A549 (cell line): Measurements from ENCODE around the gene THBD. TPM values are rescaled to one million over a fixed set of nuclear protein-coding genes. Genes with fewer than 3 reads are reported as not detected.
A peak's percentile ranks its signal among the peaks of the same experiment; 100 is the strongest.

Experiments
- ATAC-seq, 2 experiments: fragments of 200-7000 bp in 1 of 2; fragments of >200 bp in 1 of 2; cut with Nextera tagmentation in 1 of 2; cut with Tn5 transposase in 1 of 2; 3 replicates each; pipeline versions ENCODE4 v1.8.0 to v1.9.1; 2018 to 2020; ENCODE audit warnings: mild to moderate bottlenecking in 1 of 2, moderate library complexity in 1 of 2
- CTCF ChIA-PET: fragments of 300-600 bp; sonication (Branson Sonifier 250); formaldehyde crosslinking; extraction: SDS; loops from one replicate; lab custom pipeline; 2021; ENCODE audit warnings: antibody characterized with exemption, inconsistent platforms; lab: Yijun Ruan, JAX
- POLR2A ChIA-PET: fragments of 350-600 bp; formaldehyde crosslinking; extraction: SDS; loops from one replicate; lab custom pipeline; 2021; ENCODE audit warnings: antibody characterized with exemption, inconsistent platforms; lab: Yijun Ruan, JAX
- DNase-seq, 2 experiments: peaks; one replicate each; pipeline versions ENCODE4 v3.0.0 to v3.0.0-alpha.2; 2011 to 2016; ENCODE audit warnings: low read depth in 1 of 2, low spot score in 1 of 2
- FAIRE-seq: peaks from 2 replicates; lab custom pipeline; 2011; peaks lifted over from hg19 to GRCh38; lab: Jason Lieb, UNC
- H3K27ac ChIP-seq, 2 experiments: fragments of >200 bp; sonication (Bioruptor Twin); formaldehyde crosslinking; 3 replicates each; pipeline ENCODE4 v1.5.1; 2016 to 2017
- H3K4me1 ChIP-seq: fragments of >200 bp; sonication (Bioruptor Twin); formaldehyde crosslinking; 3 replicates; pipeline ENCODE4 v1.6.1; 2016
- H3K4me2 ChIP-seq: fragments of >200 bp; sonication (Bioruptor Twin); formaldehyde crosslinking; 3 replicates; pipeline ENCODE4 v1.6.1; 2016
- H3K4me3 ChIP-seq: fragments of >200 bp; sonication (Bioruptor Twin); formaldehyde crosslinking; 3 replicates; pipeline ENCODE4 v1.5.1; 2016
- H3K9me3 ChIP-seq: fragments of >200 bp; sonication (Bioruptor Twin); formaldehyde crosslinking; 3 replicates; pipeline ENCODE4 v1.6.1; 2016
- BHLHE40 ChIP-seq: IDR thresholded peaks from 2 replicates; pipeline ENCODE4 v1.6.1; 2012; ENCODE audit warnings: low read depth, low read length, inconsistent platforms
- CEBPB ChIP-seq, 2 experiments: fragments of >200 bp in 1 of 2; sonication (Bioruptor Twin) in 1 of 2; formaldehyde crosslinking in 1 of 2; IDR thresholded peaks; 2 replicates each; pipeline ENCODE4 v1.6.1; 2012 to 2016
- CHD4 ChIP-seq: fragments of 200-600 bp; sonication (generic); IDR thresholded peaks from 2 replicates; pipeline ENCODE4 v1.6.1; 2016; ENCODE audit warnings: antibody characterized with exemption, mild to moderate bottlenecking, borderline replicate concordance
- E2F6 ChIP-seq: IDR thresholded peaks from 2 replicates; pipeline ENCODE4 v1.6.1; 2012; ENCODE audit warnings: low read depth, borderline replicate concordance
- EHF ChIP-seq: fragments of 250-450 bp; sonication (Bioruptor Pico); IDR thresholded peaks from 2 replicates; pipeline ENCODE4 v1.5.0; 2020; ENCODE audit warnings: mild to moderate bottlenecking
- EHMT2 ChIP-seq: fragments of 200-600 bp; sonication (generic); IDR thresholded peaks from 2 replicates; pipeline ENCODE4 v1.6.1; 2016; ENCODE audit warnings: antibody characterized with exemption, low read depth, mild to moderate bottlenecking, moderate library complexity
- EP300 ChIP-seq, 2 experiments: fragments of >200 bp; sonication (Bioruptor Twin); formaldehyde crosslinking; IDR thresholded peaks; 2 replicates in 1 of 2; 3 replicates in 1 of 2; pipeline ENCODE4 v1.6.1; 2016 to 2017
- FOSL2 ChIP-seq, 2 experiments: fragments of 450-650 bp in 1 of 2; fragments of >200 bp in 1 of 2; sonication (Bioruptor Twin) in 1 of 2; formaldehyde crosslinking; IDR thresholded peaks; 2 replicates each; pipeline versions ENCODE4 v1.5.0 to v1.6.1; 2016 to 2020; ENCODE audit warnings: mild to moderate bottlenecking in 1 of 2, moderate library complexity in 1 of 2
- GATA3 ChIP-seq: IDR thresholded peaks from 2 replicates; pipeline ENCODE4 v1.6.1; 2012; ENCODE audit warnings: borderline replicate concordance
- JUN ChIP-seq, 2 experiments: fragments of >200 bp; sonication (Bioruptor Twin); formaldehyde crosslinking; IDR thresholded peaks; 2 replicates in 1 of 2; 3 replicates in 1 of 2; pipeline ENCODE4 v1.6.1; 2016 to 2017
- JUNB ChIP-seq: fragments of >200 bp; sonication (Bioruptor Twin); formaldehyde crosslinking; IDR thresholded peaks from 2 replicates; pipeline ENCODE4 v1.6.1; 2016
- KDM5A ChIP-seq: fragments of 200-600 bp; sonication (generic); IDR thresholded peaks from 2 replicates; pipeline ENCODE4 v1.6.1; 2016; ENCODE audit warnings: antibody characterized with exemption, mild to moderate bottlenecking
- MAFK ChIP-seq: fragments of 450-650 bp; IDR thresholded peaks from 2 replicates; pipeline ENCODE4 v1.6.1; 2014; ENCODE audit not compliant: partially characterized antibody
- MAX ChIP-seq: IDR thresholded peaks from 2 replicates; pipeline ENCODE4 v1.6.1; 2012
- MAZ ChIP-seq: fragments of 150-350 bp; IDR thresholded peaks from 2 replicates; pipeline ENCODE4 v1.6.1; 2014; ENCODE audit warnings: antibody characterized with exemption, low read depth, low read length, borderline replicate concordance
- NFE2L2 ChIP-seq: fragments of 150-350 bp; conservative IDR thresholded peaks from 2 replicates; pipeline ENCODE4 v1.6.1; 2014; ENCODE audit warnings: low read length
- PHF8 ChIP-seq: fragments of 200-600 bp; sonication (generic); IDR thresholded peaks from 2 replicates; pipeline ENCODE4 v1.6.1; 2016; ENCODE audit warnings: low read depth, mild to moderate bottlenecking, antibody characterized with exemption, moderate library complexity, borderline replicate concordance
- POLR2A ChIP-seq: IDR thresholded peaks from 2 replicates; pipeline ENCODE4 v1.6.1; 2012; ENCODE audit warnings: mild to moderate bottlenecking, low read length
- RAD21 ChIP-seq, 2 experiments: fragments of >200 bp in 1 of 2; sonication (Bioruptor Twin) in 1 of 2; formaldehyde crosslinking in 1 of 2; IDR thresholded peaks in 1 of 2; conservative IDR thresholded peaks in 1 of 2; 2 replicates in 1 of 2; 3 replicates in 1 of 2; pipeline ENCODE4 v1.6.1; 2012 to 2018; ENCODE audit warnings: inconsistent platforms in 1 of 2
- REST ChIP-seq: fragments of 200-600 bp; sonication (generic); IDR thresholded peaks from 2 replicates; pipeline ENCODE4 v1.6.1; 2016; ENCODE audit warnings: antibody characterized with exemption, mild to moderate bottlenecking, moderate library complexity
- RNF2 ChIP-seq: fragments of 200-600 bp; sonication (generic); IDR thresholded peaks from 2 replicates; pipeline ENCODE4 v1.6.1; 2016; ENCODE audit warnings: low read depth, mild to moderate bottlenecking, antibody characterized with exemption, moderate library complexity, borderline replicate concordance
- TP53 ChIP-seq: fragments of 250-450 bp; sonication (Bioruptor Pico); IDR thresholded peaks from 2 replicates; pipeline ENCODE4 v1.5.0; 2021; ENCODE audit warnings: mild to moderate bottlenecking, moderate library complexity
- ZNF302 ChIP-seq: fragments of 250-450 bp; sonication (Bioruptor Pico); IDR thresholded peaks from 2 replicates; pipeline ENCODE4 v1.9.0; 2021; ENCODE audit warnings: inconsistent platforms, mild to moderate bottlenecking, moderate library complexity
- WGBS: methylation state at CpG from one replicate; pipeline ENCODE4 v1.1.6; 2017; ENCODE audit errors: missing lambda C conversion rate; 5-methylcytosine and 5-hydroxymethylcytosine counted together
- polyA minus RNA-seq: library from RNA; depleted of rRNA, polyadenylated mRNA; stranded (reverse); fragments of >200 nt; gene quantifications from 2 replicates; pipeline ENCODE4 v1.2.3, GENCODE V29; 2011; rRNA and poly(A)+ RNA removed
- polyA plus RNA-seq, 4 experiments: library from polyadenylated mRNA; depleted of rRNA in 3 of 4; stranded (reverse); fragments of >200 nt; fragmentation: RNase III in 1 of 4; extraction: RNeasy Plus Mini Kit Qiagen cat#74134 plus additional on column Dnase treatment in 1 of 4; gene quantifications; 2 replicates in 3 of 4; 3 replicates in 1 of 4; pipeline ENCODE4 v1.2.3, GENCODE V29; 2011 to 2017
- TF ChIP-seq, protein P1 (sequence below): fragments of 250-450 bp; sonication (Bioruptor Pico); IDR thresholded peaks from 2 replicates; pipeline ENCODE4 v1.5.0; 2021; ENCODE audit warnings: mild to moderate bottlenecking, moderate library complexity, borderline replicate concordance
- TF ChIP-seq, protein P2 (sequence below): fragments of >200 bp; sonication (Bioruptor Twin); formaldehyde crosslinking; IDR thresholded peaks from 3 replicates; pipeline ENCODE4 v1.5.1; 2016
- TF ChIP-seq, protein P3 (sequence below): fragments of 450-650 bp; IDR thresholded peaks from 2 replicates; pipeline ENCODE4 v1.6.1; 2014; ENCODE audit warnings: antibody characterized with exemption

The THBD gene, protein sequence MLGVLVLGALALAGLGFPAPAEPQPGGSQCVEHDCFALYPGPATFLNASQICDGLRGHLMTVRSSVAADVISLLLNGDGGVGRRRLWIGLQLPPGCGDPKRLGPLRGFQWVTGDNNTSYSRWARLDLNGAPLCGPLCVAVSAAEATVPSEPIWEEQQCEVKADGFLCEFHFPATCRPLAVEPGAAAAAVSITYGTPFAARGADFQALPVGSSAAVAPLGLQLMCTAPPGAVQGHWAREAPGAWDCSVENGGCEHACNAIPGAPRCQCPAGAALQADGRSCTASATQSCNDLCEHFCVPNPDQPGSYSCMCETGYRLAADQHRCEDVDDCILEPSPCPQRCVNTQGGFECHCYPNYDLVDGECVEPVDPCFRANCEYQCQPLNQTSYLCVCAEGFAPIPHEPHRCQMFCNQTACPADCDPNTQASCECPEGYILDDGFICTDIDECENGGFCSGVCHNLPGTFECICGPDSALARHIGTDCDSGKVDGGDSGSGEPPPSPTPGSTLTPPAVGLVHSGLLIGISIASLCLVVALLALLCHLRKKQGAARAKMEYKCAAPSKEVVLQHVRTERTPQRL
- polyA plus RNA-seq (2011; rRNA removed) (26.8 and 29.6 TPM in 2 replicates), polyA plus RNA-seq (2017; fragmentation: RNase III; extraction: RNeasy Plus Mini Kit Qiagen cat#74134 plus additional on column Dnase treatment) (19.1 to 28.1 TPM (median 25.8 TPM) in 3 replicates), polyA minus RNA-seq (9.7 and 9.9 TPM in 2 replicates)
- polyA plus RNA-seq (2012; cell fraction: cytosol; rRNA removed), result 16.5 and 21.6 TPM in 2 replicates
- 40.4 and 67.1 TPM in 2 replicates for polyA plus RNA-seq (2012; cell fraction: nucleus; rRNA removed)

DNA sequence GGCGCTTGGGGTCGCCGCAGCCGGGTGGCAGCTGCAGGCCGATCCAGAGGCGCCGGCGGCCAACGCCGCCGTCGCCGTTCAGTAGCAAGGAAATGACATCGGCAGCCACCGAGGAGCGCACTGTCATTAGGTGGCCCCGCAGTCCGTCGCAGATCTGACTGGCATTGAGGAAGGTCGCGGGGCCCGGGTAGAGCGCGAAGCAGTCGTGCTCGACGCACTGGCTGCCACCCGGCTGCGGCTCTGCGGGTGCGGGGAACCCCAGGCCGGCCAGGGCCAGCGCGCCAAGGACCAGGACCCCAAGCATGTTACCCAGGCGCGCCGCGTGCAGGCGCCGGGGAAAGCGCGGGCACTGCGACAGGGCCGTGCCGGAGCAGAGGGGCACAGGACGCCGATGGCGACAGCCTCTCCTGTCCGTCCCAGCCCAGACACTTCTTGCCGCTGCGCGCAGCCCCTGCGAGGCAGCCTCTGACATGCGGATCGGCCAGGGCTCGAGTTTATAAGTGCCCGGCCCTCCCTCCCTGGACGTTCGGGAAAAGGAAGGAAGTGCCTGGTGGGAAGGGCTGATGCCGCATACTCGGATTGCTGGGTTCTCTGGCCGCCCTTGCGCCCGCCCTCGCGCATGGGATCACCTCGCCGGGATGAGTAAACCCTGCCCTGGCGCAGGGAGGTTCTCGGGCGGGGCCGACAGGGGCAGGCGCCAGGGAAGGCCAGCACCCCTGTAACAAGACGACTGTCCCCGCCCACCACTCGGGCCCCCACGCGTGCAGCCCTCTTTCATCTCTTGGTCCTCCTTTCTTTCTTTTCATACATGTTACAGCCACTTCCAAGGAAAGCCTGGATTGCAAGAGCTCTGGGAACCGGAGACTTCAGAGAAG, at the start of gene THBD:
Gene THBD (minus strand): TSS at position 472 of the 875 bp plus-strand sequence. CDS start 168 bp downstream, at position 304.
- Histone ChIP-seq H3K4me3 (peak within 1 kb of the TSS; percentile 72), H3K27ac (peak within 1 kb of the TSS; percentile 93 to 95), H3K4me2 (peak within 1 kb of the TSS; percentile 79), H3K9me3 (no peaks in the 10 kb centered on the region), H3K4me1 (peaks cover 45% of the 10 kb centered on the region)
- FAIRE-seq (peak; percentile 23), DNase-seq (peak; percentile 89 to 94), ATAC-seq (peak; percentile 77 to 84)
- WGBS, result 3% methylated on average over 58 of the region's 79 CpGs
- POLR2A ChIA-PET, result interaction anchor here (1.0 to 4.6 kb wide), 15 partner anchors 10 to 358 kb away, joined by 3 to 48 read pairs (median 4); partner anchors contain the start of gene NXT1
- CTCF ChIA-PET, result interaction anchor here (0.7 to 11.1 kb wide), 43 partner anchors 11 to 710 kb away, joined by 3 to 190 read pairs (median 5); partner anchors contain the start of gene NXT1
- TF ChIP-seq E2F6 (peak; percentile 96), FOSL2 (IDR thresholded peaks at IDR 0.05) (no peak), FOSL2 (CRISPR knock-in tag; IDR thresholded peaks at IDR 0.05) (peak; percentile 9; the same call in 1 of the 2 replicates), EHF (CRISPR knock-in tag) (peak; percentile 78; the same call in 1 of the 2 replicates), REST (no peak), RNF2 (no peak), MAX (peak; percentile 95), ZNF302 (CRISPR knock-in tag) (no peak), EHMT2 (no peak), MAFK (no peak), POLR2A (peak; percentile 99), GATA3 (peak; percentile 36; the same call in 1 of the 2 replicates), KDM5A (no peak), CEBPB (IDR thresholded peaks at IDR 0.05) (no peak), CHD4 (no peak), RAD21 (conservative IDR thresholded peaks at IDR 0.05 in 1 of 2, IDR thresholded peaks at IDR 0.05 in 1 of 2) (no peak; a peak in 3 of 5 replicates), NFE2L2 (no peak), PHF8 (no peak), EP300 (IDR thresholded peaks at IDR 0.05) (no peak), JUNB (no peak), TP53 (CRISPR knock-in tag) (no peak), BHLHE40 (no peak), MAZ (0 out of 2 replicates have a peak, but pooled peaks have one; percentile 17), JUN (IDR thresholded peaks at IDR 0.05) (peak; percentile 68 to 91; a peak in 4 of 5 replicates)
- TF ChIP-seq, protein P1, sequence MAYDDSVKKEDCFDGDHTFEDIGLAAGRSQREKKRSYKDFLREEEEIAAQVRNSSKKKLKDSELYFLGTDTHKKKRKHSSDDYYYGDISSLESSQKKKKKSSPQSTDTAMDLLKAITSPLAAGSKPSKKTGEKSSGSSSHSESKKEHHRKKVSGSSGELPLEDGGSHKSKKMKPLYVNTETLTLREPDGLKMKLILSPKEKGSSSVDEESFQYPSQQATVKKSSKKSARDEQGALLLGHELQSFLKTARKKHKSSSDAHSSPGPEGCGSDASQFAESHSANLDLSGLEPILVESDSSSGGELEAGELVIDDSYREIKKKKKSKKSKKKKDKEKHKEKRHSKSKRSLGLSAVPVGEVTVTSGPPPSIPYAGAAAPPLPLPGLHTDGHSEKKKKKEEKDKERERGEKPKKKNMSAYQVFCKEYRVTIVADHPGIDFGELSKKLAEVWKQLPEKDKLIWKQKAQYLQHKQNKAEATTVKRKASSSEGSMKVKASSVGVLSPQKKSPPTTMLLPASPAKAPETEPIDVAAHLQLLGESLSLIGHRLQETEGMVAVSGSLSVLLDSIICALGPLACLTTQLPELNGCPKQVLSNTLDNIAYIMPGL (CRISPR knock-in tag), result no peak
- TF ChIP-seq, protein P2, sequence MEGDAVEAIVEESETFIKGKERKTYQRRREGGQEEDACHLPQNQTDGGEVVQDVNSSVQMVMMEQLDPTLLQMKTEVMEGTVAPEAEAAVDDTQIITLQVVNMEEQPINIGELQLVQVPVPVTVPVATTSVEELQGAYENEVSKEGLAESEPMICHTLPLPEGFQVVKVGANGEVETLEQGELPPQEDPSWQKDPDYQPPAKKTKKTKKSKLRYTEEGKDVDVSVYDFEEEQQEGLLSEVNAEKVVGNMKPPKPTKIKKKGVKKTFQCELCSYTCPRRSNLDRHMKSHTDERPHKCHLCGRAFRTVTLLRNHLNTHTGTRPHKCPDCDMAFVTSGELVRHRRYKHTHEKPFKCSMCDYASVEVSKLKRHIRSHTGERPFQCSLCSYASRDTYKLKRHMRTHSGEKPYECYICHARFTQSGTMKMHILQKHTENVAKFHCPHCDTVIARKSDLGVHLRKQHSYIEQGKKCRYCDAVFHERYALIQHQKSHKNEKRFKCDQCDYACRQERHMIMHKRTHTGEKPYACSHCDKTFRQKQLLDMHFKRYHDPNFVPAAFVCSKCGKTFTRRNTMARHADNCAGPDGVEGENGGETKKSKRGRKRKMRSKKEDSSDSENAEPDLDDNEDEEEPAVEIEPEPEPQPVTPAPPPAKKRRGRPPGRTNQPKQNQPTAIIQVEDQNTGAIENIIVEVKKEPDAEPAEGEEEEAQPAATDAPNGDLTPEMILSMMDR, result no peak
- TF ChIP-seq, protein P3, sequence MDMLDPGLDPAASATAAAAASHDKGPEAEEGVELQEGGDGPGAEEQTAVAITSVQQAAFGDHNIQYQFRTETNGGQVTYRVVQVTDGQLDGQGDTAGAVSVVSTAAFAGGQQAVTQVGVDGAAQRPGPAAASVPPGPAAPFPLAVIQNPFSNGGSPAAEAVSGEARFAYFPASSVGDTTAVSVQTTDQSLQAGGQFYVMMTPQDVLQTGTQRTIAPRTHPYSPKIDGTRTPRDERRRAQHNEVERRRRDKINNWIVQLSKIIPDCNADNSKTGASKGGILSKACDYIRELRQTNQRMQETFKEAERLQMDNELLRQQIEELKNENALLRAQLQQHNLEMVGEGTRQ, result no peak
